ENCODE results near the gene CCDC184.
"Not testable (repeated sequence)": the region's sequence is repeated elsewhere in the genome, so short reads cannot be mapped to it uniquely, and the experiment has no call there.

The CCDC184 gene

DNA sequence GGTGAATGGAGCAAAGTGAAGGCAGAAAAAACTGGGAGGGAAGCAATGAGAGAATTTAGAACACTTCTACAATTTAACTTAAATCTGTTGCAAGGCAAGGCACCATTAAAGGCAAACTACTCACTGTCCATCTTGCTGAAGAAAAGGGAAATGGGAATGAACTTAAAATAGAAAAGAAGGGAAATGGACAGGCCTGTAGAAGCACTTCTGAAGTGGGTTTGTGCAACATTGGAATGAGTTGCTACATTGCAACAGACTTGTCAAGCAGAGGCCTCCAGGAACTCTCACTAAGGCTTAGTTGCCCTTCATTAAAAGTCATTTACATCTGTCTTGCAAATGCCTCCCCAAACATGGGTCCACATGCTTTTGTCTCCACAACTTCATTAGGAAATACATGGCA lies 33.3 kb downstream of the CCDC184 start:
- H3K27me3 ChIP-seq (replicated peaks; ENCODE audit: control insufficient read depth, insufficient read depth, low read length) = no peaks in the 10 kb centered on the region; the same call in none of the 2 replicates
- H3K36me3 ChIP-seq (ENCODE audit: control insufficient read depth, insufficient read depth, low read length) = no peaks in the 10 kb centered on the region
- DNase-seq (ENCODE audit: extremely low read depth, insufficient read length) = no peak
- no peak overlapping the region for H3K4me3 ChIP-seq (replicated peaks; ENCODE audit: low read depth, low read length)
- TF ChIP-seq, protein P1, sequence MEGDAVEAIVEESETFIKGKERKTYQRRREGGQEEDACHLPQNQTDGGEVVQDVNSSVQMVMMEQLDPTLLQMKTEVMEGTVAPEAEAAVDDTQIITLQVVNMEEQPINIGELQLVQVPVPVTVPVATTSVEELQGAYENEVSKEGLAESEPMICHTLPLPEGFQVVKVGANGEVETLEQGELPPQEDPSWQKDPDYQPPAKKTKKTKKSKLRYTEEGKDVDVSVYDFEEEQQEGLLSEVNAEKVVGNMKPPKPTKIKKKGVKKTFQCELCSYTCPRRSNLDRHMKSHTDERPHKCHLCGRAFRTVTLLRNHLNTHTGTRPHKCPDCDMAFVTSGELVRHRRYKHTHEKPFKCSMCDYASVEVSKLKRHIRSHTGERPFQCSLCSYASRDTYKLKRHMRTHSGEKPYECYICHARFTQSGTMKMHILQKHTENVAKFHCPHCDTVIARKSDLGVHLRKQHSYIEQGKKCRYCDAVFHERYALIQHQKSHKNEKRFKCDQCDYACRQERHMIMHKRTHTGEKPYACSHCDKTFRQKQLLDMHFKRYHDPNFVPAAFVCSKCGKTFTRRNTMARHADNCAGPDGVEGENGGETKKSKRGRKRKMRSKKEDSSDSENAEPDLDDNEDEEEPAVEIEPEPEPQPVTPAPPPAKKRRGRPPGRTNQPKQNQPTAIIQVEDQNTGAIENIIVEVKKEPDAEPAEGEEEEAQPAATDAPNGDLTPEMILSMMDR (IDR thresholded peaks at IDR 0.05; ENCODE audit: insufficient read depth, low read length, poor library complexity, severe bottlenecking) = no peak

DNA sequence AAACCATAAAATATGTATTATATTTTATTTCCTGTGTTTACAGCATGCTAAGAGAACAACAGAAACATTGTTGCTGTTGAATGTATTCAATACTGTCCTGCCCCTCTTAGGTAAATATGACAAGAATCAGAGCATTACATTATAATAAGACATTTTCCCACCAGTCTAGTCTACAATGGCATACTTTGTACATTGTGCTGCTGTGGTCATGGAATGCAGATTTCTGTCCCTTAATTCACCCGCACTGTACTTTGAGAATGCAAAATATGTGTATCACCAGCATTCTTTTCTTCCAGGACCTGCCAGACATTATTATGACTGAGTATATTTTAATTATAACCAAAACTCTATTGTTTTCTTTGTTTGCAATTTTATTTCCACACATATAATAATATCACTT lies 36.2 kb downstream of the CCDC184 start:
- Histone ChIP-seq H3K27me3 (replicated peaks; ENCODE audit: control insufficient read depth, insufficient read depth, low read length) (no peaks in the 10 kb centered on the region; the same call in 1 of the 2 replicates), H3K36me3 (ENCODE audit: control insufficient read depth, insufficient read depth, low read length) (no peaks in the 10 kb centered on the region), H3K4me3 (replicated peaks; ENCODE audit: low read depth, low read length) (no peak overlapping the region)
- no peak for DNase-seq (ENCODE audit: extremely low read depth, insufficient read length)
- TF ChIP-seq, protein P1 (IDR thresholded peaks at IDR 0.05; ENCODE audit: insufficient read depth, low read length, poor library complexity, severe bottlenecking) = no peak

DNA sequence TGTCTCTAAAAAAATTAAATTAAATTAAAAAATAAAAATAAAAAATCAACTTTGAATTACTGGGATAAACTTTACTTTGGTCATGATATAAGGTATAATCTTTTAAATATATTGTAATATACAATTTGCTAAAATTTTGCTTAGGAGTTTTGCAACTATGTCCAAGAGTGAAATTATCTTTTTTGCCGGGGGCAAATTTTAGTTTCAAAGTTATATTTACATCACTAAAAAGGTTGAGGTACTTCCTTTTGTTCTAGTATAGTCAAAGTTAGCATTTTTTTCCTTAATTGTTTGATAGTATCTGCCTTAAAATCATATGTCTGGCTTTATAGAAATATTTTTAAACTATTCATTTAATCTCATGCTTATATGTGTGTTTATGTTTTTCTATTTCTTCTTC lies 37.3 kb downstream of the CCDC184 start:
- Histone ChIP-seq H3K27me3 (replicated peaks; ENCODE audit: control insufficient read depth, insufficient read depth, low read length) (no peaks in the 10 kb centered on the region; the same call in 1 of the 2 replicates), H3K4me3 (replicated peaks; ENCODE audit: low read depth, low read length) (no peak overlapping the region), H3K36me3 (ENCODE audit: control insufficient read depth, insufficient read depth, low read length) (no peaks in the 10 kb centered on the region)
- TF ChIP-seq, protein P1 (IDR thresholded peaks at IDR 0.05; ENCODE audit: insufficient read depth, low read length, poor library complexity, severe bottlenecking) = no peak
- DNase-seq (ENCODE audit: extremely low read depth, insufficient read length) = no peak

DNA sequence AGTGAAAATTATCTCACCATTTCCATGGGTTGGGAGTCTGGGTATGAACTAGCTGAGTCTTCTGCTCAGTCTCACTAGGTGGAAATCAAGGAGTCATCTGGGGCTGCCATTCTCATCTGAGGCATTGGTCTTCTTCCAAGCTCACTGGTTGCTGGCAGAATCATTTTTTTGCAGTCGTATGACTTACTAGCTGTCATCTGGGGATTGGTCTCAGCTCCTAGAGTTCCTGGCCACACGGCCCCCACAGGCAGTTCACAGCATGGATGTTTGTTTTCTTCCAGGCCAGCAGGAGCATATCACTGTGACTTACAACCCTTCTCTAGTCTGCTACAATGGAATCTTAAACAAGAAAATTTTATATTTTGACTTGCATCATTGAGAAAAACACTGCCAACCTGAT lies 38.2 kb downstream of the CCDC184 start:
- DNase-seq (ENCODE audit: extremely low read depth, insufficient read length) = no peak
- TF ChIP-seq, protein P1 (IDR thresholded peaks at IDR 0.05; ENCODE audit: insufficient read depth, low read length, poor library complexity, severe bottlenecking) = no peak
- no peaks in the 10 kb centered on the region; the same call in 1 of the 2 replicates for H3K27me3 ChIP-seq (replicated peaks; ENCODE audit: control insufficient read depth, insufficient read depth, low read length)
- no peak overlapping the region for H3K4me3 ChIP-seq (replicated peaks; ENCODE audit: low read depth, low read length)
- H3K36me3 ChIP-seq (ENCODE audit: control insufficient read depth, insufficient read depth, low read length) = no peaks in the 10 kb centered on the region

DNA sequence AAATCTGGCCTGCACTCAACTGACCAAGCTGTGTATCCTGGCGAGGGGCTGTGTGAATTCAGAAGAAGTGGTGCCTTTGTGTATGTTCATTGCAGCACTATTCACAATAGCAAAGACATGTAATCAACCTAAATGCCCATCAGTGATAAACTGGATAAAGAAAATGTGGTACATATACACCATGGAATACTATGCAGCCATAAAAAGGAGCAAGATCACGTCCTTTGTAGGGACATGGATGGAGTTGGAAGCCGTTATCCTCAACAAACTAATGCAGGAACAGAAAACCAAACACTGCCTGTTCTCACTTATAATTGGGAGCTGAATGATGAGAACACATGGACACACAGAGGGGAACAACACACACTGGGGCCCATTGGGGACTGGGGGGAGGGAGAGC lies 41.1 kb downstream of the CCDC184 start:
- DNase-seq (ENCODE audit: extremely low read depth, insufficient read length); H3K27me3 ChIP-seq (replicated peaks; ENCODE audit: control insufficient read depth, insufficient read depth, low read length); H3K36me3 ChIP-seq (ENCODE audit: control insufficient read depth, insufficient read depth, low read length); H3K4me3 ChIP-seq (replicated peaks; ENCODE audit: low read depth, low read length): not testable (repeated sequence)

DNA sequence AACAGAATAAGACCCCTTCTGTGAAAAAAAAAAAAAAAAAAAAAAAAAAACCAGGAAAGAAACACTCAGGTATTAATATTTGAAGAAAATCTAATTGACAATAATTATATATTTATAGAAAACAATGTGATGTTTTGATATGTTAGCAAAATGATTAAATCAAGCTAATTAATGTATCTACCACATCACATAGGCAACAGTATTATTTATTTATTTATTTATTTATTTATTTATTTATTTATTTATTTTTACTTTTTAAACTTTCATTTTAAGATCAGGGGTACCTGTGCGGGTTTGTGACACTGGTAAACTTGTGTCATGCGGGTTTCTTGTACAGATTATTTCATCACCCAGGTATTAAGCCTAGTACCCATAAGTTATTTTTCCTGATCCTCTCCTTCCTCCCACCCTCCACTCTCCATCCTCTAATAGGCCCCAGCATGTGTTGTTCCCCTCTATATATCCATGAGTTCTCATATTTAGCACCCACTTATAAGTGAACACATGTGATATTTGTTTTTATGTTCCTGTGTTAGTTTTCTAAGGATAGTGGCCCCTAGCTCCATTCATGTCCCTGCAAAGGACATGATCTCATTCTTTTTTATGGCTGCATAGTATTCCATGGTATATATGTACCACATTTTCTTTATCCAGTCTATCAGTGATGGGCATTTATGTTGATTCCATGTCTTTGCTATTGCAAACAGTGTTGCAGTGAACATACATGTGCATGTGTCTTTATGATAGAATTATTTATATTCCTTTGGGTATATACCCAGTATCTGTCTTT lies 47.9 kb downstream of the CCDC184 start:
- not testable (repeated sequence) for H3K4me3 ChIP-seq (replicated peaks; ENCODE audit: low read depth, low read length); H3K36me3 ChIP-seq (ENCODE audit: control insufficient read depth, insufficient read depth, low read length); DNase-seq (ENCODE audit: extremely low read depth, insufficient read length); H3K27me3 ChIP-seq (replicated peaks; ENCODE audit: control insufficient read depth, insufficient read depth, low read length)
